Activated T-helper 17 cell treated with anti-CD3 and anti-CD28 coated beads, Interleukin-2, amount 50 U/mL, for 72 hours (primary cell): ENCODE results near the gene TIMM22. TPM values are rescaled to one million over a fixed set of nuclear protein-coding genes. Genes with fewer than 3 reads are reported as not detected.

Source experiments
- ATAC-seq: fragments of 150-1000 bp; cut with Tn5 transposase; replicated peaks from 2 replicates; pipeline ENCODE4 v1.10.0; 2021; ENCODE audit warnings: mild to moderate bottlenecking, moderate library complexity
- H3K27ac Mint-ChIP-seq: one replicate; pipeline ENCODE4 v1.8.0; 2022; ENCODE audit warnings: mixed read lengths
- H3K27me3 Mint-ChIP-seq: one replicate; pipeline ENCODE4 v1.8.0; 2022; ENCODE audit warnings: mixed read lengths
- H3K36me3 Mint-ChIP-seq: one replicate; pipeline ENCODE4 v1.8.0; 2022; ENCODE audit warnings: low read depth, mild to moderate bottlenecking, mixed read lengths
- H3K4me1 Mint-ChIP-seq: one replicate; pipeline ENCODE4 v1.8.0; 2022; ENCODE audit warnings: mixed read lengths
- H3K4me3 Mint-ChIP-seq: one replicate; pipeline ENCODE4 v1.8.0; 2022; ENCODE audit warnings: mild to moderate bottlenecking, mixed read lengths
- H3K9me3 Mint-ChIP-seq: one replicate; pipeline ENCODE4 v1.8.0; 2022; ENCODE audit warnings: mixed read lengths
- total RNA-seq, 2 donors: library from RNA; stranded (reverse); gene quantifications; one replicate each; pipeline ENCODE4 v1.2.3, GENCODE V29; 2022

TIMM22 gene
- total RNA-seq, 2 donors from 2014 or later = 6.6 to 12.9 TPM

DNA sequence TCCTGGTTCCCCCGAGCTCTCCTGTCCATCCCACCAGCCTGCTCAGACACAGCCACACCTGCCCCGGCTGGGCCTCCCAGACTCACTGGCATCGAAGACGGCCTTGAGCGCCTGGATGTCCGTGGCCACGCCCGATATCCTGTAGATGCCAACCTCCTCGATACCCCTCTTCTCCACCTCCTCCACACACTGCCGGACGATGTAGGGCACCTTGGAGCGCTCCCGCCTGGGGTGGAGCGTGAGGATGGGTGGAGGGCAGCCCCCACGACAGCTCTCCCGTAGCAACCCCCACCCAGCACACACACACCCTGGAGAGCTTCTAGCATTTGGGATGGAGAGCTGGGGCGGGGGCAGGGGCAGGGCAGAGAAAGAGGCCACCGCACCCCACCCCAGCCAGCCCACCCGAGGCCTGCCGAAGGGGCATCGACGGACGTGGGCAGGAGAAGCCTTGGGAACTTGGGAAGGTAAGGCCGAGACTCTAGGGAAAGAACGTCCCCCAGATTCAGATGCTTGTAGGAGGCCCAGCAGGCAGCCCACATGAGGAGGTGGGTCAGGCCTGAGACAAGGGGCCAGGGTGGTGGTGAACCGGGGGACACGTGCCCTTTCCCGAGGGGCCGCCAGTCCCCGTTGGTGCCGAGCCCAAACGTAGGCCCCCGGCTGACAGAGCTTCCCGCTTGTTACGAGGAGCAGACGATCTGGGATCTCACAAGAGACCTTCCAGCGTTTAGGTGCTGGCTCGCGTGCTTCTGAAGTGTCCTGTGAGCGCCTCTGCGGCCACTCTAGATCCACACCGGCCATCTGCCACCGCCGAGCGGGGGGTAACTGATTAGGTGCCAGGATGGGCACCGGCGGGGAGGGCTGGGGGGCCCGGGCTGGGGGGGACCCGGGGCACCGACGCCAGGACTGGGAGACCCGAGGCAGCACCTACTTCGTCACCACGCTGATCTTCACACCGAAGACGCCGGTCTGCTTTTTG is 15.1 kb downstream of the TIMM22 start:
- ATAC-seq = no peak
- Mint-ChIP-seq H3K4me1 (no peaks in the 10 kb centered on the region), H3K4me3 (no peak overlapping the region), H3K27ac (no peak overlapping the region), H3K27me3 (no peaks in the 10 kb centered on the region), H3K9me3 (no peaks in the 10 kb centered on the region), H3K36me3 (peaks cover 18% of the 10 kb centered on the region)

DNA sequence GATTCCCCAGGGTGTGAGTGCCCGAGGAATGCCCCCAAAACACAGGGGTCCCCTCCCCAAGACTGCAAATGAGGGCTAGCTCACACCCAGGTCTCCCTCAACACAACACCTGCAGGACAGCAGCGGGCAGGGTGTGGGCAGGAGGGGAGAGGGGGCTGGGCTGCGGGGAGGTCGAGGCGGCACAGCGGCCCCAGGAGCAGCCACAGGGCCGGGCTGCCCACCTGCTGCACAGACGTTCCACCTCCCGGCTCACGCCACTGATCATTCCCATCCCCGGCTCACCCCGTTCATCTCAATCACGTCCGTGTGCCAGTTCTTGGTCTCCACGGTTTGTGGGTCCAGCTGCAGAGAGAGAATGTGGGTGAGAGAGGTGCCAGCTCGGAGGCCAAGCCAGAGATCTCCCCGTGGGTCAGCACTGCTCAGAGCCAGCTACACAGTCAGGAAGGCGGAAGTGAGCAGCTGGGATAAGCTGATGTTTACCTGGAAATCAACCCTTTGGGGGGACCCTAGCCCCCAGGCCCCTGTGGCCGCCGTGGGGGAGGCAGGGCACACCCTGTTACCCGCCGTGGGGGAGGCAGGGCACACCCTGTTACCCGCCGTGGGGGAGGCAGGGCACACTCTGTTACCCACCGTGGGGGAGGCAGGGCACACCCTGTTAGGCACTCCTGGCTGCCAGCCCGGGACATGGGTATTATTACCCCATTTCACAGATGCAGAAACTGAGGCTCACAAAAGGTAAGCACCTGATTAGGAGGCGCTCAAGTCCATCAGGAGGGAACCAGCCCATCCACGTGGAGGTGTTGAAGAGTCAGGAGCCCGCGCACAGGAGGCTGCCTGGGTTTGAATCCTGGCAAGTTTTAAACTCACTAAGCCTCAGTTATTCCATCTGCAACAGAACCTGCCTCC is 16.1 kb downstream of the TIMM22 start:
- no peak overlapping the region for H3K27ac Mint-ChIP-seq
- no peaks in the 10 kb centered on the region for H3K27me3 Mint-ChIP-seq
- ATAC-seq = no peak
- no peaks in the 10 kb centered on the region for H3K4me1 Mint-ChIP-seq
- no peak overlapping the region for H3K4me3 Mint-ChIP-seq
- no peaks in the 10 kb centered on the region for H3K9me3 Mint-ChIP-seq
- H3K36me3 Mint-ChIP-seq = peaks cover 18% of the 10 kb centered on the region

DNA sequence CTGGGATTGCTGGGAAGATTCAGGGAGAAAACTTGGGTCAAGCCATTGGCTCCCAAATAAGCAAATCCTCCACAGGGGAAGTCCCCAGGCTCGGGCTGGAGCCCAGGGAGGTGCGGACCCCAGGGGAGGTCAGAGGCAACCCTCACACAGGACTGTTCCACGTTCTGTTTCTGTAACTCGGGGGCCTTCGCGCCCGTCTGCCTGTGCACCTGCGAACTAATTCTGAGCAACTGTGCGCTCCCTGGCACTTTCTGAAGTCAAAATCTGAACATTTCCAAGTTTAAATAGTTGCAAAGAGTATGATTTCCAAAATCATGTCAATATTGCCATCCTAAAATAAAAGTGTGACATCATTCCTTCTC is 16.8 kb downstream of the TIMM22 start:
- no peak overlapping the region for H3K27ac Mint-ChIP-seq
- H3K4me3 Mint-ChIP-seq = no peak overlapping the region

DNA sequence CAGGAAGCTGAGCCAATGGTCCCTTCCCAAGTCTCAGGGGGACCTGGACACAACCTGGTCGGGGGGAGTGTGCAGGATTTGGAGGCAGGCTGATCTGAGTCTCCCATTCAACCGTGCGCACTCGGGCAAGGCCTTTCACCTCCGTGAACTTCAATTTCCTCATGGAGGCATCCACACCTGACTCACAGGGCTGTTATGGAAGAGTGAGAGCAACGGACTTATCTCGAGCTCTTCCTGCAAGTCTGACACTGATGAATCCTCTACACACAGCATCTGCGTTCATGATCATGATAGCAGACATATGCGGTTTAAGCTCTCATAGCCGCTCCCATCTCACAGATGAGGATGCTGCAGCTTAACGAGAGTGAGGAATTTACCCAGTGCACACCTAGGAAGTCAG is 21.6 kb downstream of the TIMM22 start:
- Mint-ChIP-seq H3K36me3 (peaks cover 6% of the 10 kb centered on the region), H3K27me3 (no peaks in the 10 kb centered on the region), H3K4me3 (no peak overlapping the region), H3K4me1 (peaks cover 4% of the 10 kb centered on the region), H3K27ac (no peak overlapping the region), H3K9me3 (no peaks in the 10 kb centered on the region)
- ATAC-seq = no peak

More for the DNA sequence above, 16.8 kb downstream of the TIMM22 start:
- no peaks in the 10 kb centered on the region for H3K27me3 Mint-ChIP-seq
- no peak for ATAC-seq
- H3K36me3 Mint-ChIP-seq = peaks cover 15% of the 10 kb centered on the region
- H3K9me3 Mint-ChIP-seq = no peaks in the 10 kb centered on the region
- H3K4me1 Mint-ChIP-seq = no peaks in the 10 kb centered on the region

DNA sequence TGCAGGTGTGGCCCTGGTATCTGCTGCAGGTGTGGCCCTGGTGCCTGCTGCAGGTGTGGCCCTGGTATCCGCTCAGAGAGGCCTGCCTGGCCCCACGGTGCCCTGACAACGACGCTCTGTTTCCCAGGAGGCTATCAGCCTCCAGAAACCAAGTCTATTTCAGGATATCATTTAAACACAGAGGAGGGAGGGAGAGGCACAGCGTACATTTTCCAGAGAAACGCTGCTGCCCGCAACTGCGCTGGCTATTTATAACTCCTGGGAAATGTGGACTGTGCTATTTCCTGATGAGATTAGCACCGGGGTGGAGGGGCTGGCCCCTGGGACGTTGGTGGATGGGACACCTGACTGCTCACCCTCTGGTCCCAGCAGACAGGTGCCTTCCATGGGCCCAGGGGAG is 22.5 kb downstream of the TIMM22 start:
- H3K9me3 Mint-ChIP-seq = no peaks in the 10 kb centered on the region
- no peak for ATAC-seq
- H3K27ac Mint-ChIP-seq = peak overlapping the region; percentile 69
- peaks cover 4% of the 10 kb centered on the region for H3K4me1 Mint-ChIP-seq
- H3K4me3 Mint-ChIP-seq = no peak overlapping the region
- peaks cover 6% of the 10 kb centered on the region for H3K36me3 Mint-ChIP-seq
- H3K27me3 Mint-ChIP-seq = no peaks in the 10 kb centered on the region

DNA sequence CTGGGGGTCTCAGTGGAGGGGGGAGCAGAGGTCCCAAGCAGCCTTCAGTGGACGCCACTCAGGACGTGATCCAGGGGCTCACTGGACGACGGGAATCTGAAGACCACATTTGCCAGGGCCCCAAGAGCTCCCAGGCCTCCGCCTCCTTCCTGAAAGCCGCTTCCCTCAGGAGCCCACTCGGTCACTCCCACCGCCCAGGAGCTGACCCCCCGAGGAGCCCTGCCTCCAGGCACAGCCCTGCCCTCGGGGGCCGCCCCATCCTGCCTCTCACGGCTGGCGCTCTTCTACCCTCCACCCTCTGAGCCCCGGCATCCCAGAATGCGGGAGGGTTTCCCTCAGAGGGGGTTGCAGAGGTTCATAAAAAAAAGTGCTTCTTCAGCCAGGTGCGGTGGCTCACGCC is 24.2 kb downstream of the TIMM22 start:
- Mint-ChIP-seq H3K4me3 (no peak overlapping the region), H3K27me3 (no peaks in the 10 kb centered on the region), H3K4me1 (peaks cover 8% of the 10 kb centered on the region), H3K9me3 (no peaks in the 10 kb centered on the region), H3K27ac (no peak overlapping the region), H3K36me3 (peaks cover 12% of the 10 kb centered on the region)
- no peak for ATAC-seq

DNA sequence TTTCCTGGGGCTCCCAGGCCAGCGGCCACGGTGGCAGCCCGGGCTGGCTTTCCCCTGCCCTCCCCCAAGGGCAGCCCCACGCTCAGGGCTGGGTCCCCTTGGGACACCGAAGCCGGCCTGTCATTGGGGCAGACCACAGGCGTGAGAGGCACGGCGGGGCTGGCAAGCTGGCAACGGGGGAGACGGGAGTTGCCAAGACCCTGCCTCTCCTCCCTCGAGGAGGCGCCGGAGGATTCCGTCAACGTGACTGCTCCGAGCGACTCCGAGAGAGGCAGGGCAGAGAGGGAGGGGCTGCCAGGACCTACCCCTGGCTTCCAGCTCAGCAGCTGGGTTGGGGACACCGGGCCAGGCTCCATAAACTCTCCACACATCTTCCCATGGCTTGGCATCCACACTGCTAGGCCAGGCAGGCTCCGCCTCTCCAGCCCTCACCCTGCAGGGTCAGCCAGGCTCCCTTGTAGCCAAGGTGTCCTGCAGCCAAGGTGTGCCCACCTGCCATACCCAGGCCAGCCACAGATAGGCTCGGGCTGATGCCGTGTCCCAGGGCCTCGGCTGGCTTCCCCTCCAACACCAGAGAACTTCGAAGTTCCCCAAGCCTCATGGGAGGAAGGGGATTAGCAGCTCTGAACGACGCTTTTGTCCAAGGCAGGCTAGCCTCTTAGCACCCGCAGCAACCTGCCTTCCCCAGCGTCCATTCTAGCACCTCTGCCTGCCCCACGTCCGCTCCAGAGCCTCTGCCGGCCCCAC is 25.5 kb downstream of the TIMM22 start:
- peaks cover 8% of the 10 kb centered on the region for H3K4me1 Mint-ChIP-seq
- no peaks in the 10 kb centered on the region for H3K9me3 Mint-ChIP-seq

DNA sequence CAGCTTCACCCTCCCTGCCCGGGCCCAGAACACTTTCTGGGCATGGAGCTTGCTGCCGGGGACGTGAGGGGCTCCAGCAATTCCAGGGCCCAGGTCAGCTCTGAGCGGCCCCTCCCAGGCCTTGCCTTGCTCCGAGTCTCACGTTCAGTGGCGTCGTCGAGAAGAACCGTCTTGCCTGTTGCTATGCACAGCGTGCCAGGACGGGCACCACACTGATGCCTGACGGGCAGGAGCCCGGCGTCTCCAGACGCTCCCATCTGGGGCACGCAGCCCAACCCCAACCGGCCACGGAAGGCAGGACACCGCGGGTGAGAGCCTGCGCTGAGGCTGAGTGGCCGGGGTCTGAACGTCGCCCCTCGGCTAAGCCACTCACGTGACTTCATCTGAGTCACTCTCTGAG is 27.1 kb downstream of the TIMM22 start:
- Mint-ChIP-seq H3K4me3 (no peak overlapping the region), H3K4me1 (peaks cover 8% of the 10 kb centered on the region), H3K9me3 (no peaks in the 10 kb centered on the region), H3K36me3 (peaks cover 16% of the 10 kb centered on the region), H3K27me3 (no peaks in the 10 kb centered on the region), H3K27ac (no peak overlapping the region)
- no peak for ATAC-seq

More for the DNA sequence above, 25.5 kb downstream of the TIMM22 start:
- peaks cover 14% of the 10 kb centered on the region for H3K36me3 Mint-ChIP-seq
- no peaks in the 10 kb centered on the region for H3K27me3 Mint-ChIP-seq
- no peak overlapping the region for H3K4me3 Mint-ChIP-seq
- no peak for ATAC-seq
- no peak overlapping the region for H3K27ac Mint-ChIP-seq

DNA sequence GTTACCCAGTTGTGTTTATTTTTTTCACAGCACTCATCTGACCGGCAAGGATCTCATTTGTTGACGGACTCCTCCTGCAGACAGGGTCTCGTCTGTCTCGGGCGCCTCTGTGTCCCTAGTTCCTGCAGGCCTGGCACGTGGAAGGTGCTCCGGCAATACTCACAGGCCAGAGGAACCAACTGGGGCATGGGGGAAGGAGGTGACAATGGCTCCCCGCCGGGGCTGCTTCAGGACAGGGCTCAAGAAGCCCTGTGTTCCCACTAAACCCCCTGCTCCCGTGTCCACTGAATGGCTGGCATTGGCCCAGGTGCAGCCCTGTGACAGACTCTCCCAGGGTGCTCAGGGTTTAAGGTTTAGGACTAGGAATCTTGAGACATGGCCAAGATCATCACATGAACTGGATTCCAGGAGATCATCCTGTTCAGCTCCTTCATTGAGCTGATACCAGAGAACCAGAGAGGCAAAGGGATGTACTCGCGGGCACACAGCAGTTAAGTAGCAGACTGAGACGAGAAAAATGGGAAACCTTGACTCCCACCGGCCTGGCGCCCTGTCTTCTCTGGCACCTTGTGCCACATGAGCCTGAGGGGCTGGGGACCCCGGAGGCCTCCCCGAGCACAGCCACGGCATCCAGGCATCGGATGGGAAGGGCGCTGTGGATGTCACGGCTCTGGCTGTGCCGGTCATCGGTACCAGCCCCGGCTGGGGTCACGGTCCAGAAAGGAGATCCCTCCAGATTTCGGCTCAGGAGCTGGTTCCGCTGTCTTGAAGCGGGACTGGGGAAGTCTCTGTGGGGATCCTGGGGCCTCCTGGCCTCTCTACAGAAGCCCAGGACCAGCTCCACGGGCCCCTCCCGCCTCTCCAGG is 29.0 kb downstream of the TIMM22 start:
- Mint-ChIP-seq H3K9me3 (no peaks in the 10 kb centered on the region), H3K4me1 (peaks cover 4% of the 10 kb centered on the region), H3K27ac (peak overlapping the region; percentile 63), H3K36me3 (peaks cover 10% of the 10 kb centered on the region), H3K27me3 (no peaks in the 10 kb centered on the region), H3K4me3 (no peak overlapping the region)
- ATAC-seq = no peak

DNA sequence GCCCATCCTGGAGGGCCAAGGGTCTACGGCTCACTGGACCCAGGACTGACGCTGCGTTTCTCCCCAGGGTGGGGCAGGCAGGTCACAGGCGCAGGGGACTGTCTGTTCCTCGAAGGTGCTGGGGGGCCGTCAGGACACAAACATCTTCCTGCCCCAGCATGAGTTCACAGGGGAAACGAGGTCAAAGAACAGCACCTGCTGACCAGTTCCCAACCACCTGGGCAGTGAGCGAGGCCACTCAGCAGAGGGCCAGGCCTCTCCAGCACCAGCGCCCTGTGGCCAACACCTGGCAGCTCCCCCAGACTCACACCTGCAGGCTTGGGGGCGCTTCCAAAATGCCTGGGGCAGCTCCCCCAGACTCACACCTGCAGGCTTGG is 29.7 kb downstream of the TIMM22 start:
- Mint-ChIP-seq H3K9me3 (no peaks in the 10 kb centered on the region), H3K27me3 (no peaks in the 10 kb centered on the region), H3K4me3 (no peak overlapping the region), H3K4me1 (peaks cover 4% of the 10 kb centered on the region), H3K27ac (no peak overlapping the region), H3K36me3 (peaks cover 10% of the 10 kb centered on the region)
- ATAC-seq = no peak

DNA sequence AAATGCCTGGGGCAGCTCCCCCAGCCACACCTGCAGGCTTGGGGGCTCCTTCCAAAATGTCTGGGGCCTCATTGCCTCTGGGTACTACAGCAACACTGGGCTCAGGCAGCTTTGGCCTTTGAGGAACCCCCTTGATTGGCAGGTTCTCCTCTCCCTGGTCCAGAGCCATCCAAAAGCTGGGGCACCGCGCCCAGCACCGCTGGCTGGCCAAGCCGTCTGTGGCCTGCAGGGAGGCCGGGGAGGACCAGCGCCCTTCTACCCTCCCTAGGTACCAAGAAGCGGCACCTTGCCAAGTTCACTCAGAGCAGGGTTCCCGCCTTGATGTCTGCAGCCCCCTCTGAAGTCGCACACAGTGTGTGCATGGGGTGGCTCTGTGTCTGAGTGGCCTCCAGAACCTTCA is 30.1 kb downstream of the TIMM22 start:
- no peak for ATAC-seq
- Mint-ChIP-seq H3K4me3 (no peak overlapping the region), H3K4me1 (peaks cover 4% of the 10 kb centered on the region), H3K27ac (no peak overlapping the region), H3K9me3 (no peaks in the 10 kb centered on the region), H3K36me3 (peaks cover 10% of the 10 kb centered on the region), H3K27me3 (no peaks in the 10 kb centered on the region)

DNA sequence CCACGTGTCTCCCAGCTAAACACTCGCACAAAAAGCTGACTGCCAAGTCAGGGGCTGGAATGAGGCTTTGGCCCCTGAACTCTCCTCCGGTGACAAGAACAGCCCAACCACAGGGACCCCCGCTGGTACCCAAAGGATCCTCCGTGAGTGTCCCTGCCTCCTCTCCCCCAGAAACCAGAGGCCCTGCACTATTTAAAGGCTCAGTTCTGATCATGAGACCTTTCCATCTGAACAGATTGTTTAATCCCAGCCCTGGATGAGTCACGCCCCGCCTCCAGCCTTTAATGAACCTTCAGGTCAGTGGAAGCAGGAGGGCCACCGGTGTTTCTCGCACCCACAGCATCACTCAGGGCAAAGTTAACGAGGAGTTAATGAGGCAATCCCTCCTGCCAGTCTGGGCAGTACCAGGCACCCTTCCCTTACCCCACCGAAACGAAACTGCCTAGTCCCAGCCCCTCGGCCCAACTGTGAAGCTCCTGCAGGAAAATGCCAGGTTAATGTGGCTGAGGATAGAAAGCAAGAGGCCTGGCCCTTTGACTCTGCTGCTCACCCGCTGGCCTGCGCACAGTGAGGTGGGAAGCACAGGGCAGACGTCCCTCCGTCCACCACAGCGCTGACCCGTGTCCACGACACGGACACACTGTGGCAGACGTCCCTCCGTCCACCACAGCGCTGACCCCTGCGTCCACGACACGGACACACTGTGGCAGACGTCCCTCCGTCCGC is 32.4 kb downstream of the TIMM22 start:
- no peak for ATAC-seq
- H3K4me1 Mint-ChIP-seq = peaks cover 4% of the 10 kb centered on the region
- no peaks in the 10 kb centered on the region for H3K9me3 Mint-ChIP-seq
- peaks cover 10% of the 10 kb centered on the region for H3K36me3 Mint-ChIP-seq
- no peaks in the 10 kb centered on the region for H3K27me3 Mint-ChIP-seq
- no peak overlapping the region for H3K4me3 Mint-ChIP-seq
- no peak overlapping the region for H3K27ac Mint-ChIP-seq
